Aorta (tissue), 5 donors: ENCODE data around the gene CD96. TPM values are rescaled to one million over a fixed set of nuclear protein-coding genes. Genes with fewer than 3 reads are reported as not detected.

Source experiments
- ATAC-seq: fragments of 200-7000 bp; cut with Tn5 transposase; one replicate; pipeline ENCODE4 v1.9.1; 2022; ENCODE audit warnings: moderate library complexity; ENCODE audit not compliant: low FRiP score
- DNase-seq, 2 donors: peaks; one replicate each; pipeline ENCODE4 v3.0.0-alpha.2; 2020
- H3K27ac ChIP-seq, 2 donors: one replicate each; pipeline ENCODE4 v1.5.1; 2013; ENCODE audit warnings: low read length in 2 of 2, mild to moderate bottlenecking in 2 of 2, moderate library complexity in 2 of 2, control low read depth in 1 of 2, inconsistent platforms in 1 of 2, low read depth in 1 of 2
- H3K27me3 ChIP-seq, 2 donors: one replicate each; pipeline ENCODE4 v1.6.1; 2013; ENCODE audit warnings: control low read depth in 1 of 2, low read length in 1 of 2, mild to moderate bottlenecking in 1 of 2, moderate library complexity in 1 of 2; ENCODE audit not compliant: insufficient read depth in 2 of 2, control insufficient read depth in 1 of 2
- H3K36me3 ChIP-seq, 2 donors: one replicate each; pipeline ENCODE4 v1.6.1; 2013; ENCODE audit warnings: control low read depth in 1 of 2, low read length in 1 of 2, mild to moderate bottlenecking in 1 of 2; ENCODE audit not compliant: insufficient read depth in 2 of 2, control insufficient read depth in 1 of 2
- H3K4me1 ChIP-seq, 2 donors: one replicate each; pipeline ENCODE4 v1.6.1; 2013; ENCODE audit warnings: low read length in 2 of 2, control low read depth in 1 of 2, mild to moderate bottlenecking in 1 of 2, moderate library complexity in 1 of 2; ENCODE audit not compliant: insufficient read depth in 2 of 2, control insufficient read depth in 1 of 2
- H3K4me3 ChIP-seq, 2 donors: one replicate each; pipeline ENCODE4 v1.5.1; 2013; ENCODE audit warnings: low read length in 2 of 2, control low read depth in 1 of 2, mild to moderate bottlenecking in 1 of 2
- H3K9me3 ChIP-seq: one replicate; pipeline ENCODE4 v1.6.1; 2013; ENCODE audit warnings: mild to moderate bottlenecking, low read length; ENCODE audit not compliant: control insufficient read depth
- WGBS, 2 donors: extraction: QIAGEN DNeasy Blood & Tissue Kit; methylation state at CpG; one replicate each; pipeline ENCODE4 v1.1.7; 2013; 5-methylcytosine and 5-hydroxymethylcytosine counted together
- intact Hi-C, 2 donors: fragments of 100-400 bp; cut with DNase I; formaldehyde crosslinking; loops; one replicate each; pipeline versions ENCODE4 v1.14.2 to v1.15.0; 2022
- polyA plus RNA-seq, 2 donors: library from polyadenylated mRNA; stranded (reverse); fragments of 200-250 nt; gene quantifications; one replicate each; pipeline ENCODE4 v1.2.3, GENCODE V29; 2013
- total RNA-seq, 2 donors: library from RNA; stranded (reverse); fragmentation: NEBNext Ultra II Directional; extraction: Animal tissue kit (Norgen Biotek cat#: 25700); gene quantifications; one replicate each; pipeline ENCODE4 v1.2.1, GENCODE V29; 2021
- donor health status: healthy with polysubstance abuse.
- donor health status: Bipolar disorder and iron deficiency.
- donor health status: DM: no; HTN: no; CAD: no.
- donor health status: DM: no; HTN: no; CAD: no.
- donor health status: DM: yes; HTN: yes; CAD: no.

CD96 gene
- total and polyA plus RNA-seq, 4 donors = 0.10 to 4.8 (median 1.7) TPM

GRCh38 chr3:111582120-111582474, 40.1 kb downstream of the CD96 start:
- no peak for DNase-seq
- Histone ChIP-seq H3K27me3 (no peaks in the 10 kb centered on the region), H3K27ac (no peak overlapping the region), H3K4me1 (no peaks in the 10 kb centered on the region), H3K4me3 (no peak overlapping the region), H3K36me3 (no peaks in the 10 kb centered on the region), H3K9me3 (no peaks in the 10 kb centered on the region)
- intact Hi-C loops = no loop called here
- ATAC-seq = no peak
- WGBS, 2 donors = 0 to 7% methylated on average over 1 of the region's 1 CpG

GRCh38 chr3:111584744-111585143, 42.7 kb downstream of the CD96 start:
- 95 to 100% methylated on average over 1 of the region's 1 CpG for WGBS, 2 donors
- no peaks in the 10 kb centered on the region for H3K27me3 ChIP-seq
- no peak overlapping the region for H3K27ac ChIP-seq
- H3K4me1 ChIP-seq = no peaks in the 10 kb centered on the region
- DNase-seq (no peak), ATAC-seq (no peak)
- peaks cover 1% of the 10 kb centered on the region for H3K9me3 ChIP-seq
- H3K36me3 ChIP-seq = no peaks in the 10 kb centered on the region
- intact Hi-C loops = no loop called here
- no peak overlapping the region for H3K4me3 ChIP-seq

GRCh38 chr3:111585217-111585616, 43.2 kb downstream of the CD96 start:
- 61 to 68% methylated on average over 1 of the region's 1 CpG for WGBS, 2 donors
- H3K36me3 ChIP-seq = no peaks in the 10 kb centered on the region
- H3K27me3 ChIP-seq = no peaks in the 10 kb centered on the region
- peaks cover 1% of the 10 kb centered on the region for H3K9me3 ChIP-seq
- intact Hi-C loops = no loop called here
- no peak overlapping the region for H3K4me3 ChIP-seq
- DNase-seq = no peak
- no peak overlapping the region for H3K27ac ChIP-seq
- H3K4me1 ChIP-seq = no peaks in the 10 kb centered on the region
- no peak for ATAC-seq

GRCh38 chr3:111588527-111588926, 46.5 kb downstream of the CD96 start:
- intact Hi-C loops = no loop called here
- H3K36me3 ChIP-seq = no peaks in the 10 kb centered on the region
- ATAC-seq = no peak

DNA sequence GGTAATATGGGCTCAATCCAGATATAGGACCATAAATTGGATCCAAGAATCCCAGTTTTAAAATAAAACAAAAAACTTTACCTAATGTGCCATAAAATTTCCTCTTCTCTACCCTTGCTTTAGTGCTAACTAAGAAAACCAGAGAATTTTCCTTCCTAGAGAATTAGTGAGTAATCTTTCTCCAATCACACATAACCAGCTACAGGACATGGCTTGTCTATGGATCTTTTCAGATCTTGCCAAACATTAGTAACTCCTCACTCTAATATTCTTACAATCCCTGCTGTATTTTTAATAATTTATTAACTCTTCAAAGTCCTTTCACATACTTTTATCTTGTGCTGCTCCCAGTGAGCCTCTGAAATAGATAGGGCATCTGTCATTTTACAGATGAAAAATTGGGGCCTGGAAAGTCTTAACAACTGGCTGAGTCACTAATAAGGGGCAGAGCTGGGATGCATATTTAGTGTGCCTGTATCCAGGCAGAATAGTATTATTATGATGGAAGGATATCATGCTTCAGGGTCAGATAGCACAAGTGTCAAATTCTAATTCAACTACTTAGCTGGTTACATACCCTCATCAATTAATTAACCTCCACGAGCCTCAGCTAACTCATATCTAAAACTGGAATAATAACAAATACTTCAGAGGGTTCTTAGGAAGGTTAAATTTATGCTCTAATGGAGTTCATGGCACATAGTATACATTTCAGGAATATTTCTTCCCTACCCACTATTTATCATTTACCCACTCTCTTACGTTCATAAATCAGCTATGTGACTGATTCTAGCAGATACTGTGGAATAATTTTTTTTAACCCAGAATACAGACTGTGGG, 47.5 kb downstream of the CD96 start:
- no peaks in the 10 kb centered on the region for H3K36me3 ChIP-seq
- ATAC-seq (no peak), DNase-seq (no peak)
- no peak overlapping the region for H3K27ac ChIP-seq
- intact Hi-C loops = no loop called here
- no peaks in the 10 kb centered on the region for H3K4me1 ChIP-seq
- H3K4me3 ChIP-seq = no peak overlapping the region
- no peaks in the 10 kb centered on the region for H3K27me3 ChIP-seq
- peaks cover 1% of the 10 kb centered on the region for H3K9me3 ChIP-seq
- WGBS, 2 donors = 37 to 45% methylated on average over 2 of the region's 2 CpGs

More at GRCh38 chr3:111588527-111588926, 46.5 kb downstream of the CD96 start:
- Histone ChIP-seq H3K4me1 (no peaks in the 10 kb centered on the region), H3K9me3 (peaks cover 1% of the 10 kb centered on the region), H3K27ac (no peak overlapping the region), H3K4me3 (no peak overlapping the region), H3K27me3 (no peaks in the 10 kb centered on the region)
- DNase-seq = no peak

DNA sequence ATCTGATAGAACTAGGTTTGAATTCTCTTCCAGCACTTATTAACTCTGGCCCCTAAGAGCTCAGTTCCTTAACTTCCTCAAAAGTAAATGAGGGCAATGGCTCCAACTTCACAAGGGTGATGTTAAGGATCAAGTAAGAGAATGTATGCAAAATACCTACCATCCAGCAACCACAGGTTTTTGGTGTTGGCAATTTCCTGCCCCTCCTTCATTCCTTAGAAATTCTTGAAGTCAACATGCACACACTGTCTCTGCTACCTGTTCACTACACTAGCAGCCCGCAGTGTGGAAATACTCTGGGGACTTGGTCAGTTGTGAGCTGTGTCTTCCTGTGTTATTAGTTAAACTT, 48.1 kb downstream of the CD96 start:
- WGBS, 2 donors = 38 to 62% methylated on average over 1 of the region's 1 CpG
- Histone ChIP-seq H3K4me1 (no peaks in the 10 kb centered on the region), H3K9me3 (peaks cover 1% of the 10 kb centered on the region), H3K27ac (no peak overlapping the region), H3K36me3 (no peaks in the 10 kb centered on the region), H3K4me3 (no peak overlapping the region), H3K27me3 (no peaks in the 10 kb centered on the region)
- intact Hi-C loops = no loop called here
- ATAC-seq (no peak), DNase-seq (no peak)

GRCh38 chr3:111591555-111591954, 49.6 kb downstream of the CD96 start:
- Histone ChIP-seq H3K9me3 (peaks cover 1% of the 10 kb centered on the region), H3K27ac (no peak overlapping the region), H3K27me3 (no peaks in the 10 kb centered on the region), H3K4me3 (no peak overlapping the region), H3K36me3 (no peaks in the 10 kb centered on the region), H3K4me1 (no peaks in the 10 kb centered on the region)
- no peak for DNase-seq
- intact Hi-C loops = no loop called here
- no peak for ATAC-seq
- WGBS, 2 donors = 87 to 91% methylated on average over 3 of the region's 3 CpGs

GRCh38 chr3:111592143-111592542, 50.1 kb downstream of the CD96 start:
- intact Hi-C loops = no loop called here

DNA sequence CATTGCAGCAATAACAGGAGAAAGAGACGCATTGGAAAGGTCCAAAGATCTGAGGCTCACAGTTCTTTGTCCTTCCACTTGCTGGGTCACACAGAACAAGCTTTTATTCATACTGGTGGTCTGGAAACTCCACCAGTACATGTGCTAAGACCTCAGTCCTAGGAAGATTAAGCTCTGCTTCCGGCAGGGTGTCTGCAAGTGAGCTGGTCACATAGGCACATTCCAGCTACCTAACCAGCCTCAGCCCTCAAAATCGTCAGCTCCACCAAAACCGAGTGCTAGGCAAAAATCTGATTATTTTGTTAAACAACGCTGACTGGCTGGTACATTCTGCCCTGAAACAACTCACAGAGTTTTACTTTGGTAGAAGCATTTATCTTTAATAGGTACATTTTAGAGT, 50.9 kb downstream of the CD96 start:
- Histone ChIP-seq H3K27ac (no peak overlapping the region), H3K4me1 (no peaks in the 10 kb centered on the region), H3K36me3 (no peaks in the 10 kb centered on the region), H3K27me3 (no peaks in the 10 kb centered on the region), H3K4me3 (no peak overlapping the region), H3K9me3 (no peaks in the 10 kb centered on the region)
- intact Hi-C loops = no loop called here
- ATAC-seq (no peak), DNase-seq (no peak)
- 57 to 70% methylated on average over 5 of the region's 5 CpGs for WGBS, 2 donors

More at GRCh38 chr3:111592143-111592542, 50.1 kb downstream of the CD96 start:
- no peaks in the 10 kb centered on the region for H3K4me1 ChIP-seq
- no peaks in the 10 kb centered on the region for H3K27me3 ChIP-seq
- no peak overlapping the region for H3K4me3 ChIP-seq
- DNase-seq (no peak), ATAC-seq (no peak)
- H3K27ac ChIP-seq = no peak overlapping the region
- peaks cover 1% of the 10 kb centered on the region for H3K9me3 ChIP-seq
- H3K36me3 ChIP-seq = no peaks in the 10 kb centered on the region
